ENCODE results near the gene GSTM1.

Gene GSTM1

GRCh38 chr1:109726007-109726406 lies 38.4 kb downstream of the GSTM1 start:
- no peak for DNase-seq

GRCh38 chr1:109726728-109727373 lies 39.2 kb downstream of the GSTM1 start:
- DNase-seq, result no peak

GRCh38 chr1:109728870-109729269 lies 41.3 kb downstream of the GSTM1 start:
- DNase-seq, result no peak

- DNase-seq, result peak in 1 of 51 donors; percentile 30
Observed at GRCh38 chr1:109730666-109731065, 43.0 kb downstream of the GSTM1 start.

- DNase-seq, result no peak
Observed at GRCh38 chr1:109732390-109732881, 44.8 kb downstream of the GSTM1 start.

DNA sequence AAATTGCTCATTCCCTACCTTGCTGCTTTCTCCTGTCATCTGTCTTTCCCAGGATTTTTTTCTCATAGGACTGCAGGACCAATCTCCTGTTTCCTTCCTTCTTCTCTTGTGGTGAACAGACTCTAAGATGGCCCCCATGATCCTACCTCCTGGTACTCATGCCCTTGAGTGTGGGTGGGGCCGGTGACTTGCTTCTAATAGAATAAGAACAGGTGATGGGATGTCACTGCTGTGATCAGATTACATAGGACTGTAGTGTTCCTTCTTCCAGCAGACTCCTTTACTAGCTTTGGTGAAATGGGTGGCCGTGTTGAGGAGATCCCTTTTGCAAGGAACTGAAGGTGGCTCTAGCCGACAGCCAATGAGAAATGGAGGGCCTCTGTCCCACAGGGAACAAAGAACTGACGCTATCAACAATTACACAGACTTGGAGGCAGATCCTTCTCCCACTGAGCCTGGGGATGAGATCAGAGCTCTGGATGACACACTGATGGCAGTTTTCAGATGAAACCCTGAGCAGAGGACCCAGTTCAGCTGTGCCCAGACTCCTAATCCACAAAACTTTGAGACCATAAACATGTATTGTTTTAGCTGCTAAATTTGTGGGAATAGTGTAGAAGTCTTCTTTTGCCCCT lies 45.7 kb downstream of the GSTM1 start:
- peak in 1 of 51 donors; percentile 23 for DNase-seq

- DNase-seq, result peak in 49 of 51 donors; percentile 20 to 83 (median 57)
Observed at GRCh38 chr1:109739738-109740614, 52.4 kb downstream of the GSTM1 start.

DNA sequence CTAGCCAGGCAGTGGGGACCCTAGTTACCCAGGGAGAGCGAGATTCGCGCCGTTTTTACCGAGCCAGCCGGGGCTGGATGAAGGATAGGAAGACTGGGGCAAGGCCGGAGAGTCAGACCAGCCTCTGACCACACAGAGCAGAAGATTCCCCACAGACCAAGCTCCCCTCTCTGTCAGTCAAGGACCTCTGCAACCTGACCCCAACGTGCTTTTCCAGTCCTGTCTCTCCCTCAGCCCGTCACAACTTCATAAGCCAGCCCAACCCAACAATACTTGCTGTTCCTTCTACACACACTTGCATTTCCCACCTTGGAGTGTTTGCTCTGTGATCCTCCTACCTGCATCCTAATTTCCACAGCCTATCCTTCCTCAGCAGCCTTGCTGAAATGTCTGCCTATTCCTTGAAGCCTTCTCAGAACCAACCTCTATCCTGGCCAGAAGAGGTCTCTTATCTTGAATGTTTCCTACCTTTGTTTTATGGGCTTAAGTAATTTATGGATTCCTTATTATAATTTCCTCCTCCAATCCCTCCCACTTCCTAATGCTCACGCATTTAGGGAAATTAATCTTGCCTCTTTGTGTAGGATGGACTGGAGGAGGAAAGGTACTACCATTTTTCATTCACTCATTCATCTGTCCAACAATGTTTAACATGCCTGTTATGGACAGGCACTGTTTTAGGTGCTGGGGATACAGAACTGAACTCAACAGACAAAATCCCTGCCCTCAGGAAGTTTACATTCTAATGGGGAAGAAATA lies 53.2 kb downstream of the GSTM1 start, which contains the start of gene GSTM3:
Gene GSTM3 (minus strand): TSS at position 424 of the 759 bp plus-strand sequence. CDS start 751 bp downstream, outside the sequence.
- DNase-seq, result no peak
